Measurements from ENCODE around the gene TOR4A. TPM values are rescaled to one million over a fixed set of nuclear protein-coding genes. Genes with fewer than 3 reads are reported as not detected.
"Not testable (repeated sequence)": the region's sequence is repeated elsewhere in the genome, so short reads cannot be mapped to it uniquely, and the experiment has no call there.

TOR4A gene
- total RNA-seq, 1 experiment from 2014 or later = 0.37 TPM

DNA sequence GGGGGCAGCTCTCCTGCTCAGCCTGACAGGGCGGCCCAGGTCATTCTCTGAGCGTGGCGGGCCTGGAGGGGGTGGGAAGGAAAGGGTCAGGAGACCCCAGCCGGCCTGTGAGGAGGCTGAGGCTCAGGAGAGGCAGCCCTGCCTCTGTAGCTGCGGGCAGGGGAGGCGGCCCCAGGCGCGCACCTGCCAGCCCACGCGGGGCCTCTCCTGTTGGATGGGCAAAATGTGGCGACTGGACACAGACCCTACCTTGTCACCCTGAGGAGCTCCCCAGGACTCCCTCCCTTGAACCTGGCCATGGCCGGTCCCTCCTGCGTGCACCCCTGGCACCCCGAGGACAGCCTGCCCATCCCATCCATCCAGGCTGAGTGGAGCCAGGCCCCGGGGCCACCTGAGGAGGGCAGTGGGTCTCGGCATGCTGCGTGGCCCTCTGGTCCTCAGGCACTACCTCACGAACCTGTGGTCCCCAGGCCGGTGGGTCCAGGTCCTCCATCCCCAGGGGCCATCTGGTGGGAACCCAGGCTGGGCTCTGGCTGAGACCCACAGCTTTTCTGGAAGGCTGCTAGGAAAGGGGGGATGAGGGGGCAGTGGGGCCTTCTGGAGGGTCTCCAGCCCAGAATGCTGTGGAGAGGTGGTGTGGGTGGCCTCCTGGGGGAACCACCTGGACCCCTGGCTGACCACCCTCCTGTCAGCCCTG, 39.6 kb downstream of the TOR4A start:
- DNase-seq (ENCODE audit: low spot score) = no peak

DNA sequence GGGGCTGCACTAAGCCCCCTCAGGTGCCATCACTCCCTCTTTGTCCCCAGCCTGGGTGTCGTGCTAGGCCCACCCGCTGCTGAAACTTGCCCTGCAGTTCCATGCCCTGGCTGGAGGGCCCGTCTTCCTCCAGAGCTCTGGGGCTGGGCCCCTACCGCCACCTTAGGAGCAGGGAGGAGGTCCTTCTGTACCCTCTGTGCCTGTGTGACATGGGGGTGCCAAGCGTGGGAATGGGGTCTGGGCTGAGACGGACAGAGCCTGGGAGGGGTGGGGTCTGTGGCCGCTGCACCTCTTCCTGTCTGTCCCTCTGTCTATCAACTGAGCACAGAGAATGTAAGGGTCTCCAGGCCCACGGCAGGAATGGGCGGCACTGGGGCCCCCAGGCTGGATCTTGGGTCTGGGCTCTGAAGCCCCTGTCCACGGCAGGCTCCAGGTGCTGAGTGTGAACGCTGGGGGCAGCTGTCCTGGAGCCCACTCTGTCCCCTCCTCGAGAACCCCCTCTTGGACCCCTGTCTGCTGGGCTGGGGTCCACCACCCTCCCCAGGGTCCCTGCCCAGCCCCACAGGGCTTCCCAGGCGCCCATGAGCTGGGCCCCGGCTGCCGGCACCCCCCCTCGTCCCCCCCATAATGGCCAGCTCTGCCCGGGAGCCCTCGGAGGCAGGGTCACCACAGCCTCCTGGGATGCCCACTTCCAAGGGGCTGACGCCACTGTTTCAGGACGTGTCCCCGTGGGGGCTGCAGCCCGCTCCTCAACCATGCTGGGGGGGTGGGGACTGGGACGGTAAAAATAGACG, 40.4 kb downstream of the TOR4A start:
- no peak for DNase-seq (ENCODE audit: low spot score)

DNA sequence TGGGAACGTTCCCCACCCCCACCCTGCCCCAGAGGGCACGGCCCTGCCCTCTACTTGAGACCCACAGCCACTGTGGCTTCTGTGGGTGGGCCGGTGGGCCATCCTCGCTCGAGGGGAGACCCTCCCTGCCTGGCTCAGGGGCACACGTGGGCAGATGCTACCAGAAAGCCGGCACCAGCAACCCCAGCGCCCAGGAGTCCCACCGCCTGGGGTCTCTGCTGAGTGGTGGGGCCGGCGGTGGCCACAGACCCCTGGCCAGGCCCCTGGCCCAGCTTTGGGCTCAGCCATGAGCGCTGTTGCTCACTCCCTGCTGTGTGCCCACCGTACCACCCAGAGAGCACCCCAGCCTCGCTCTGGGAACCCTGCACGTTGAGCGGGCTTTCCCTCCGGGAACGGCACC, 41.1 kb downstream of the TOR4A start:
- DNase-seq (ENCODE audit: low spot score) = no peak

DNA sequence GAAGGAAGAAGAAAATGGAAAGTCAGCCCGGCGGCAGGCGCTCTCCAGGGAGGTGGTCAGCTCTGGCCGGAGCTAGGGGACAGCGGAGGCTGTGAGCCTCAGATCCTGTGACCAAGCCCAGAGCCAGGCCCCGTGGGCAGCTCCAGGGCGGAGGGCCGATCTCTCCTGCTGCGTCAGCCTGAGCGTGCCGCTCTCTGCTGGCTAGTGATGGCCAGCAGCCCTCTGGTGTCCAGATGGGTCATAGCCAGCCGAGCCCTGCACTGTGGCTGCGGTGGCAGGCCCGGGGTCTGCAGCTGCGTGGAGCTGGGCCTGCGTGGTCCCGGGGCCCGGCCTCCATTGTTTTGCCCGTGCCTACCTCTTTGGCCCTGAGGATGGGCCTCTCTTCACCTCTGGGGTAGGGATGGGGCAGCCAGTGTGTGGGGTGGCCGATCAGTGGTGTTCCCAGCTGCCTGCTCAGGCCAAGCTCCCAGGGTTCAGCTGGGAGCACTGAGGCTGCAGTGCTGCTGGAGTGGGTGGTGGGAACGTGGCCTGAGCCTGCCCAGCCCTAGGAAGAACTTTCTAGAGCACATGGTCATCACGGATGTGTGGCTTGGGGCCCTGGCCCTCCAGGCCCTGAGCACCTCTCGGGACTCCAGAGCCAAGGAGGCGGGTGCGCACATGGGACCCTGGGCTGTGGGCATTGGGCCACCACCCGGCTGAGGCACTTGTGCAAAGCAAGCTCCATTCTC, 41.6 kb downstream of the TOR4A start:
- no peak for DNase-seq (ENCODE audit: low spot score)

DNA sequence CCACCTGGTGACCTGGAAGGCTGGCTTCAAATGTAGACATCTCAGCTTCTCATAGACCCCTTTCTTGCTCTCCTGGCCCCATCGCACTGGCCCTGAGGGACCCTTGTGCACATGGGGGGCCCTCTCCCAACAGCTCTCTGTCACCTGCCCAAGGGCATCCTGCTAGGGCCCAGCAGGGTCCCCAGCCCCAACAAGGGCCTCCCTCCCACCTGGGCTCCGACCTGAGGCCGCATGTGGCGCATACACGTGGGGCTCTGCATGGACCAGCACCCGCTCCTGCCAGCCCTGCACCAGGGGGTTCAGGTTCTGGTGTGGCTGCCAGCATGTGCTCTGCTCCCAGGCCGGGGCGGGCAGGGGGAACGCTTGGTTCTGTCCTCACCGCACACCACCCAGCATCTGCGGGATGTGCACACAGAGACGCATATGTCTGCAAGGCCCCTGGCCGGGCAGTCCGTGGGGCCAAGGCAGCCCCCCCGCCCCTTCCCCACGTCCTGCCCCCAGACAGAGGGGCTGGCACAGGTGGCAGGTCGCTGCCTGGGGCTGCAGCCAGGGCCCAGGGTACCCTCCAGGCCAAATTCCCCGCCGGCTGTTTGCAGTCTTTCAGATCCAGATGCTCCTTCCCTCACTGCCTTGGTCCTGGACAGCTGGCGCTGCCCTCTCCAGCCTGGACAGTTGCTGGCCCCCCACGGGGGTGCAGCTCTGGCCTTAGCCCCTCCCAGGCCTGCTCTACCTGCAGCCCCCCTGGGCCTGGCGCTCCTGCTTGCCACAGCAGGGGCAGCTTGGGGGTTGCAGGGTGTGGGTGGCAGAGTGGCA, 42.4 kb downstream of the TOR4A start:
- no peak for DNase-seq (ENCODE audit: low spot score)

DNA sequence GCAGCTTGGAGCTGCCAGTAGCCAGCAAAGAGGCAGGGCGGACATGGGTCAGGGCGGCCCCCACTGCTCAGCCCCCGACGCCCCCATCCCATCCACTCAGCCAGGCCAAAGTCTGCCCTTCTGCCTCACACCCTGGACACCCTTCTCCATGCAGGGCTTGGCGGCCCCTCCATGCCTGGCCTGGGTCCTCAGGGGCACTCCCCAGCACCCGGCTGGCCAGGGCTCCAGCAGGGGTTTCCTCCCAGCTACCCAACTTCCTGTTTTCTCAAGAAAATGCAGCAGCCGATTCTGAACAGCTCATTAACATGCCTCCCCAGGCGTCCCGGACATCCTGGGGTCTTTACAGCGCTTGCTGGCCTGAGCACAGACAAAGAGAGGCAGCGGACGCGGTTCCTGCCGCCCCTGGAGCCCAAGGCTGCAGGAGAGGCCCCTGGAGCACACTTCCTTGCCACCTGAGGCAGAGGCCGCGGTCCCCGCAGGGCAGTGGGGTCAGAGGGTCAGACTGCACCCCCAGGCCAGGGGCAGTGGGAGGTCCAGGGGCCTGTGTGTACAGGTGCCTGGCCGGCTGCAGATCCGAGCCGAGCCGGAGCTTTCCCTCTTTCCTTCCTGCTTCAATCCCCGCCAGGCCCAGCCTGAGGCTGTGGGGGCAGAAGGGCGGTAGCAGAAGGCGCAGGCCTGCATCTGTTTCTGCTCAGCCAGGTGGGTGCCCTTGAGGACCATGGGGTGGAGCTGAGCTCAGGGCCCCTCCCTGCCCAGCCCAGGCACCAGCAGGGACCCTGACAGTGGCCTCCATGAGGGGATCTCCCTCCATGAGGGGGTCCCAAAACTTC, 43.2 kb downstream of the TOR4A start:
- no peak for DNase-seq (ENCODE audit: low spot score)

DNA sequence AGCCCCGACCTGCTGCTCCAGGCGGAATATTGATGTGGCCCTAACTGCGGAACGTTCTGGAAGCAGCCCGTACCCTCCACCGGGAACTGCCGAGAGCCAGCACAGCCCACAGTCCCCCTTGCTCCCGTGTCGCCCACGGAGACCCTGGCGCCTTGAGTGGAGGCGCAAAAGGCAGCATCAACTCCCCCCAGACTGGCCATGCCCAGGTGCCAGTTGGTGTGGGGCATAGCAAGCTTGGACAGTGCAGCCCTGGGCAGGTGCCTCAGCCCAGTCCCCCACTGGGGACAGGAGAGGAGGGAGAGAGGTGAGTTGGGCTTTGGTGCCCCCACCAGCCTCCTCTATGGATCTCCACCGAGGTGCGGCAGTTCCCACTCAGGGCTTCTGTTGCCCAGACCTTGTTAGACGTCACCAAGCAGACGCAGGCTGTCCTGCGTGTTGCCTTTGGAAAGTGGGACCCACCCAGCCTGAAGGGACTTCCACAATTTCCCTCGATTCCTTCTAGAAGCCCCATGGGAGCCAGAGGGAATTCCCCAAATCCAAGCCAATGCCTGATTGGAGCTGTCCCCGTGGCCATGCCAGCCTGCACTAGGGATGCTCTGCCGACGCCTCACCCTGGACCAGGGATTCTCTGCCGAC, 44.3 kb downstream of the TOR4A start:
- DNase-seq (ENCODE audit: low spot score) = no peak

DNA sequence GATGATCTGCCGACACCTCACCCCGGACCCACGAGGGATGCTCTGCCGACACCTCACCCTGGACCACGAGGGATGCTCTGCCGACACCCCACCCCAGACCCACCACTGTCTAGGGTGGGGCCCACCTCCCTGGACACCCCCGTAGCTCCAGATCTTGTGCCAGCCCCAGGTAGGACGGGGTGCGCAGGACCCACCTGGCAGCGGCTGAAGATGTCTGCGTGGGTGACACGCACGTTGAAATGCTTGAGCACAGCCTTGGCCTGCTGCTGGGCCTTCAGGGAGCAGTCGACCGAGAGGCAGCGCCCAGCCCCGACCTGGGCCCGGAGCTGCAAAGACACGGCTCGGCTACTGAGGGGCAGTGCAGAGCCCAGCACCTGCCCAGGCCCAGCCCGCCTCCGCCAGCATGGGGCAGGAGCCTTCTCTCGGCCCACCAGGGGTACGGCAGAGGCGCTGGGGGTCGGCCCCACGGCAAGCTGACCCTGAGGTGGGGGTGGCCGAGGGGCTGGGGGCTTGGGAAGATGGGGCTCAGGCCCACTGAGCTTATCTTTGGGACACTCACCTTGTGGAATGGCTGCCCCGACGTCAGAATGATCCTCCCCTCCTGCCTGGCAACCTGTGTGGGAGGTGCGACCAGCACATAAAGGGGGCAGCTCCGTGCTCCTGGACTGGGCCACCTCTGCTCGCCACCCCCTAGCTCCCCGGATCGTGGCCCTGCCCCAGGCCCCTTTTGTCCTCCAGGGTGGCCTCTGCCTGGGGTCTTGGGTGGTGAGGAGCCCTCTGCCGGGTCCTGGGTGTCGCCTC, 46.2 kb downstream of the TOR4A start:
- no peak for DNase-seq (ENCODE audit: low spot score)

DNA sequence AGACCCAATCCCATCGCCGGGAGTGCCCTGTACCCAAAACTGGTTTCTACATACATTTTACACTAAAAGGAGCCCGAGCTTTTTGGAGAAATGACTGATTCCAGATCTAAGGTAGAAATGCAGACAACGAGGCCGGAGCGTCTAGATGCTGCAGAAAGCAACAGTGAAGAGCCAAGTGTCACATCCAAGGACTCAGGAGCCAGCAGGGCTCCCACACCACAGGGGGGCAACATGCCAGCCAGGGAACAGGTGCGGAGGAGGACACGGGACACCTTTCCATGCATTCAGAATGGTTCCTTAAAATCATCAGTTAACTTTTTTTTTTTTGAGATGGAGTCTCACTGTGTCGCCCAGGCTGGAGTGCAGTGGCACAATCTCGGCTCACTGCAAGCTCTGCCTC, 47.6 kb downstream of the TOR4A start:
- DNase-seq (ENCODE audit: low spot score) = no peak

DNA sequence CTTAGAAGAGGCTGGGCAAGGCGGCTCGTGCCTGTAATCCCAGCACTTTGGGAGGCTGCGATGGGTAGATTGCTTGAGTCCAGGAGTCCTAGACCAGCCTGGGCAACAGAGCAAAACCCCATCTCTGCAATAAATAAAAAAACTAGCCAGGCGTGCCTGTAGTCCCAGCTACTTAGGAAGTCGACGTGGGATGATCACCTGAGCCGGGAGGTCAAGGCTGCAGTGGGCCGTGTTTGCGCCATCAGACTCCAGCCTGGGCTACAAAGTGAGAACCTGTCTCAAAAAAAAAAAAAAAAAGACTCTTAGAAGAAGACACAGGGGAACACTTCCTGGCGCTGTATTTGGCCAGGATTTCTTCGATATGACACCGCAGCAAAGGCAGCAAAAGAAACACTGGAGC, 48.3 kb downstream of the TOR4A start:
- no peak for DNase-seq (ENCODE audit: low spot score)

DNA sequence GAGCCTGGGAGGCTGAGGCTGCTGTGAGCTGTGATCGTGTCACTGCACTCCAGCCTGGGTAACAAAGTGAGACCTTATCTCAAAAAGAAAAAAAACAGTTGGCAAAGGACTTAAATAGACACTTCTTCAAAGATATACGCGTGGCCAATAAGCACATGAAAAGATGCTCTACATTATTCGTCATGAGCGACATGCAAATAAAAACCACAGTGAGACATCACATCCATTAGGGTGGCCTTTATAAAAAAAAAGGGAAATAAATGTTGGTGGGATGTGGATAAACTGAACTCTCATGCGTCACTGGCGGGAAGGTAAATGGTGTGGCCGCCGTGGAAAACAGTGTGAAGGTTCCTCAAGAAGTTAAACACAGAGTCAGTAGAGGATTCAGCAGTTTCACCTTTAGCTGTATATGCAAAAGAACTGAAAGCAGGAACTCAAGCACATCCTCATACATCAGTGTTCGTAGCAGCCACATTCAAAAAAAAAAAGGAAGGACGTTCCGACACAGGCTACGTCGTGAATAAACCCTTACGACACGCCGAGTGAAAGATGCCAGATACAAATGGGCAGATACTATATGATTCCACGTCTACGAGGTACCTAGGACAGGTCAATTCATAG, 49.0 kb downstream of the TOR4A start:
- no peak for DNase-seq (ENCODE audit: low spot score)

DNA sequence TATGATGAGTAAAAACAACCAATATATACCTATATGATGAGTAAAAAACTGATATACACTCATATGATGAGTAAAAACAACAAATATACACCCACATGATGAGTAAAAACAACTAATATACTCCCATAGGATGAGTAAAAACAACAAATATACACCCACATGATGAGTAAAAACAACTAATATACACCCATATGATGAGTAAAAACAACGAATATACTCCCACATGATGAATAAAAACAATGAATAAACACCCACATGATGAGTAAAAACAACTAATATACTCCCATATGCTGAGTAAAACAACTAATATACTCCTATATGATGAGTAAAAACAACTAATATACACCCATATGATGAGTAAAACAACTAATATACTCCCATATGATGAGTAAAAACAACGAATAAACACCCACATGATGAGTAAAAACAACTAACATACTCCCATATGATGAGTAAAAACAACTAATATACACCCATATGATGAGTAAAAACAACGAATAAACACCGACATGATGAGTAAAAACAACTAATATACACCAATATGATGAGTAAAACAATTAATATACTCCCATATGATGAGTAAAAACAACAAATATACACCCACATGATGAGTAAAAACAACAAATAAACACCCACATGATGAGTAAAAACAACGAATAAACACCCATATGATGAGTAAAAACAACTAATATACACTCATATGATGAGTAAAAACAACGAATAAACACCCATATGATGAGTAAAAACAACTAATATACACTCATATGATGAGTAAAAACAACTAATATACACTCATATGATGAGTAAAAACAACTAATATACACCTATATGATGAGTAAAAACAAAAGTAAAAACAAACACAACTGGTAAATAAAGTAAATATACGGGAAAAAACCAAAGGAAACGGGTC, 50.4 kb downstream of the TOR4A start:
- not testable (repeated sequence) for DNase-seq (ENCODE audit: low spot score)

DNA sequence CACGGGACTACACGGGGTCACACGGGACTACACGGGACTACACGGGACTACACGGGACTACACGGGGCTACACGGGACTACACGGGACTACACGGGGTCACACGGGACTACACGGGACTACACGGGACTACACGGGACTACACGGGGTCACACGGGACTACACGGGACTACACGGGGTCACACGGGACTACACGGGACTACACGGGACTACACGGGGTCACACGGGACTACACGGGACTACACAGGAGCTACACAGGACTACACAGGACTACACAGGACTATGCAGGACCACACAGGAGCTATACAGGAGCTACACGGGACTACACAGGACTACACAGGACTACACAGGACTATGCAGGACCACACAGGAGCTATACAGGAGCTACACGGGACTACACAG, 52.1 kb downstream of the TOR4A start:
- DNase-seq (ENCODE audit: low spot score) = not testable (repeated sequence)

DNA sequence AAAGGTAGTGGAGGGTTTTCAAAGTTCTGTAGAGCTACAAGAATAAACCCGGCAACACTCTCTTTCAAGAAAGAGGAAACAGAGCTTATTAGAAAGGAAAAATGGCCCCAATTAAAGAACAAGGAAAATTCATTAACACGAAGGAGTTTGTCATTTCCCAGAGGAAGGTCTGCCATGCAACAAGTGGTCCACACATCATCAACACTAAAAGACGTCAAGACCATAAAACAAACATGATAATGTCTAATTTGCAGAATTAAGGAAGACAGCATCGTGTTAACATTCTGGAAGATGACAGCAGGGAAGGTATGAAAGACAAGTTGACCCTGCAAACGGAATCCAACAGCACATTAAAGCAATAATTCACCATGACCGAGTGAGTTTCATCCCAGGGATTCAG, 53.2 kb downstream of the TOR4A start:
- DNase-seq (ENCODE audit: low spot score) = no peak

DNA sequence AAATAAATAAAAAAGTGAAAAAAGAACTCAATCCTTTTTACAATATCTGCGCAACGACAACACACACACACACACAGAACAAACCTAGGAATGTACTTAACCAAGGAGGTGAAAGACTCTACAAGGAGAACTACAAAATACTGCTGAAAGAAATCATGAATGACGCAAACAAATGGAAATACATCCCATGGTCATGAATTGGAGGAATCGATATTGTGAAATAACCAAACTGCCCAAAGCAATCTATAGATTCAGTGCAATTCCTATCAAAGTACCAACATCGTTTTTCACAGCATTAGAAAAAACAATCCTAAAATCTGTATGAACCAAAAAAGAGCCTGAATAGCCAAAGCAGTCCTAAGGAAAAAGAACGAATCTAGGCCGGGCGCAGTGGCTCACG, 54.4 kb downstream of the TOR4A start:
- no peak for DNase-seq (ENCODE audit: low spot score)

Measured in H4 (cell line).